Fibroblast of lung (primary cell): ENCODE data around the gene PIM3. TPM values are rescaled to one million over a fixed set of nuclear protein-coding genes. Genes with fewer than 3 reads are reported as not detected.

ENCODE experiments used
- DNase-seq, 2 donors: peaks; one replicate each; pipeline versions ENCODE4 v3.0.0 to v3.0.0-alpha.2; 2010; ENCODE audit warnings: low read depth in 2 of 2
- H2AFZ ChIP-seq: 2 replicates; pipeline ENCODE4 v1.5.1; 2012; ENCODE audit warnings: low read length, control low read depth, inconsistent platforms
- H3K27ac ChIP-seq: 2 replicates; pipeline ENCODE4 v1.5.1; 2011; ENCODE audit warnings: low read length, control low read depth; ENCODE audit not compliant: insufficient read depth
- H3K27me3 ChIP-seq: 2 replicates; pipeline ENCODE4 v1.5.1; 2011; ENCODE audit warnings: mild to moderate bottlenecking, low read length; ENCODE audit not compliant: control insufficient read depth, insufficient read depth
- H3K36me3 ChIP-seq: 2 replicates; pipeline ENCODE4 v1.5.1; 2011; ENCODE audit warnings: low read length; ENCODE audit not compliant: control insufficient read depth, insufficient read depth
- H3K4me1 ChIP-seq: 2 replicates; pipeline ENCODE4 v1.5.1; 2011; ENCODE audit warnings: low read length; ENCODE audit not compliant: control insufficient read depth, insufficient read depth; ENCODE audit errors: extremely low read depth
- H3K4me2 ChIP-seq: 2 replicates; pipeline ENCODE4 v1.5.1; 2011; ENCODE audit warnings: low read length, control low read depth; ENCODE audit not compliant: insufficient read depth; ENCODE audit errors: extremely low read depth
- H3K4me3 ChIP-seq, 4 experiments: fragments of 200-600 bp in 1 of 4; sonication (generic) in 1 of 4; replicated peaks in 1 of 4; 2 replicates each; pipeline ENCODE4 v1.5.1; 2011 to 2016; ENCODE audit warnings: low read length in 4 of 4, low read depth in 3 of 4, mild to moderate bottlenecking in 3 of 4, control low read depth in 2 of 4, inconsistent platforms in 1 of 4, mixed read lengths in 1 of 4; ENCODE audit not compliant: insufficient read depth in 1 of 4; ENCODE audit errors: control extremely low read depth in 1 of 4
- H3K79me2 ChIP-seq: 2 replicates; pipeline ENCODE4 v1.5.1; 2012; ENCODE audit warnings: mild to moderate bottlenecking, low read length, inconsistent platforms; ENCODE audit not compliant: control insufficient read depth, insufficient read depth
- H3K9ac ChIP-seq: 2 replicates; pipeline ENCODE4 v1.5.1; 2011; ENCODE audit warnings: mild to moderate bottlenecking, low read length, control low read depth; ENCODE audit not compliant: insufficient read depth
- H3K9me3 ChIP-seq: 2 replicates; pipeline ENCODE4 v1.5.1; 2012; ENCODE audit warnings: low read depth, low read length; ENCODE audit not compliant: control insufficient read depth, insufficient read depth
- H4K20me1 ChIP-seq: 2 replicates; pipeline ENCODE4 v1.5.1; 2011; ENCODE audit warnings: low read length; ENCODE audit not compliant: control insufficient read depth, insufficient read depth; ENCODE audit errors: extremely low read depth
- CTCF ChIP-seq, 2 donors: IDR thresholded peaks in 1 of 2; conservative IDR thresholded peaks in 1 of 2; 1 replicate in 1 of 2; 2 replicates in 1 of 2; pipeline ENCODE4 v1.5.1; 2011 to 2012; ENCODE audit warnings: low read length in 2 of 2, control low read depth in 1 of 2, inconsistent platforms in 1 of 2, low read depth in 1 of 2, mild to moderate bottlenecking in 1 of 2
- EZH2 ChIP-seq: IDR thresholded peaks from 2 replicates; pipeline ENCODE4 v1.5.1; 2012; ENCODE audit warnings: low read length, control low read depth, mild to moderate bottlenecking; ENCODE audit errors: missing control alignments
- polyA plus RNA-seq, 2 donors: library from polyadenylated mRNA; depleted of rRNA in 1 of 2; stranded (reverse) in 1 of 2; unstranded in 1 of 2; fragments of >200 nt; gene quantifications; 2 replicates each; pipeline ENCODE4 v1.2.1, GENCODE V29; 2011 to 2012; ENCODE audit warnings: missing spikeins in 1 of 2
- total RNA-seq: library from RNA; depleted of rRNA; stranded (reverse); fragments of >200 nt; gene quantifications from 2 replicates; pipeline ENCODE4 v1.2.1, GENCODE V29; 2014

PIM3 gene
- total and polyA plus RNA-seq, 2 donors (not counting 1 experiment from before 2014, with no cell fraction given) = 6.8 to 47.7 TPM

- Histone ChIP-seq H3K79me2 (no peaks in the 10 kb centered on the region), H3K4me2 (no peak overlapping the region), H4K20me1 (no peaks in the 10 kb centered on the region), H3K27ac (no peak overlapping the region), H3K4me1 (no peaks in the 10 kb centered on the region), H3K9me3 (no peaks in the 10 kb centered on the region), H3K9ac (no peak overlapping the region), H2AFZ (no peak overlapping the region), H3K36me3 (no peaks in the 10 kb centered on the region), H3K4me3 (no peak overlapping the region), H3K27me3 (peaks cover 42% of the 10 kb centered on the region)
- DNase-seq = no peak
- no peak for TF ChIP-seq EZH2
These were observed 51.1 kb downstream of the PIM3 start for GRCh38 chr22:50011447-50012210.

DNA sequence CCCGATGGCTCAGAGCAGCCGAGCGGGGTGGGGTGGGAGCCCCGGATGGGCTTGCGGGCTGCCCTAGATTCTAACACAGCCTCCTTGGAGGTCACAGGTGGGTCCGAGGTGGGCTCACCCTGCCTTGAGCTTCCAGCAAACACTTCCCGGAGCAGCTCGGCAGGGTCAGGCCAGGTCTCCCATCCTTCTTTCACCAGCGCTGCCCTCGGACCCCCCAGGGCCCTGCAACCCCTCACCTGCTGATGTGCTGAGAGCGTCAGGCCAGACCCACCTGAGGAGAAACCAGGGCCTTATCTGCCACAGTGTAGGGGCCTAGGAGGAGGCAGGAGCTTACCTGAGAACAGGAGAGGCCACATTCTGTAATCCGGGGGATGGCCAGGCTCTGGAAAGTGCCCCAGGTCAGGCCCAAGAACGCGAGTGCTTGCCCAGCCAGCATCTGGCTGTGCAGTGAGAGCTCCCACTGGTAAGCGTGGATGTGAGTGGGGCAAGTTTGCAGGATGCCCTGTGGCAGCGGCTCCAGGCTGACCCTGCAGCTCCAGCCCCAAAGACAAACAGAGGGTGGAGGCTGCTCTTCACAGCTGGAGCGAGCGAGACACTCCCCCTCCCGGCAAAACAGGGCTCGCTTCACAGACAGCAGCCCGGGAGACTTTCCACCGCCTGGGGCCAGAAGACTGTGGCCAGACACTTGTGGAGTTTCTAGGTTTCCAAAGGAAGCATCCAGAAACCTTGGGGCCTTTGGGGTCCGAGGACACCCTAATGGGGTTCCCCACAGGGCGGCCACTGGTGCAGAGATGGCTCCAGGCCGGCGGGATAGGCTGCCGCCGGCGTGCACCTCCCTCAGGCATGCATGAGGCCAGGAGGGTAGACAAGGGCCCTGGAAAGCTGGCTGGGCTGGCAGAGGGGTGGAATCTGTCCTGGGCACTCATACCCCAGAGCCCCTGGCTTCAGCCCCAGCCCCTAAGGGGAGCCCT, 51.9 kb downstream of the PIM3 start, which contains the start of gene IL17REL:
IL17REL (minus strand) TSS at position 555 of the 971 bp plus-strand sequence; CDS start at position 436, 119 bp downstream.
- H3K79me2 ChIP-seq = no peaks in the 10 kb centered on the region
- no peak within 1 kb of the TSS for H3K4me3 ChIP-seq
- peak in 1 of 2 donors; percentile 19 for DNase-seq
- H4K20me1 ChIP-seq = no peaks in the 10 kb centered on the region
- peaks cover 42% of the 10 kb centered on the region for H3K27me3 ChIP-seq
- no peak within 1 kb of the TSS for H2AFZ ChIP-seq
- TF ChIP-seq EZH2 (no peak), CTCF (conservative IDR thresholded peaks at IDR 0.05 in 1 of 2, IDR thresholded peaks at IDR 0.05 in 1 of 2; ENCODE audit: low read depth in 1 of 2, low read length in 2 of 2) (peak; percentile 25 to 33)
- H3K9ac ChIP-seq = no peak within 1 kb of the TSS
- H3K36me3 ChIP-seq = no peaks in the 10 kb centered on the region
- no peak within 1 kb of the TSS for H3K4me2 ChIP-seq
- H3K27ac ChIP-seq = no peak within 1 kb of the TSS
- H3K4me1 ChIP-seq = no peaks in the 10 kb centered on the region
- no peaks in the 10 kb centered on the region for H3K9me3 ChIP-seq

Other genes starting within 250 kb of the PIM3 start
- gene BRD1, start 132.9 kb upstream of the PIM3 start, total RNA-seq = 23.9 and 26.6 TPM in 2 replicates
- gene BRD1, start 132.9 kb upstream of the PIM3 start, polyA plus RNA-seq = 4.3 and 4.4 TPM in 2 replicates
- 6.3 and 6.4 TPM in 2 replicates for gene ZBED4, start 106.9 kb upstream of the PIM3 start, total RNA-seq
- gene ZBED4, start 106.9 kb upstream of the PIM3 start, polyA plus RNA-seq = 3.5 and 4.8 TPM in 2 replicates
- gene ALG12, start 42.3 kb upstream of the PIM3 start, total RNA-seq = 19.0 and 21.3 TPM in 2 replicates
- gene ALG12, start 42.3 kb upstream of the PIM3 start, polyA plus RNA-seq = 9.6 and 10.5 TPM in 2 replicates
- 41.3 and 56.6 TPM in 2 replicates for gene CRELD2, start 42.1 kb upstream of the PIM3 start, total RNA-seq
- 45.3 and 50.9 TPM in 2 replicates for gene CRELD2, start 42.1 kb upstream of the PIM3 start, polyA plus RNA-seq
- gene IL17REL, start 52.0 kb downstream of the PIM3 start, total RNA-seq = under 0.01 TPM in 1 of 2 replicates, not detected in the other
- gene IL17REL, start 52.0 kb downstream of the PIM3 start, polyA plus RNA-seq = not detected in 2 replicates
- gene TTLL8, start 97.5 kb downstream of the PIM3 start, total RNA-seq = not detected in 2 replicates
- not detected in 2 replicates for gene TTLL8, start 97.5 kb downstream of the PIM3 start, polyA plus RNA-seq
- gene MLC1, start 124.7 kb downstream of the PIM3 start, total RNA-seq = under 0.01 TPM in 2 replicates
- not detected in 2 replicates for gene MLC1, start 124.7 kb downstream of the PIM3 start, polyA plus RNA-seq
- gene MOV10L1, start 129.2 kb downstream of the PIM3 start, total RNA-seq = 0.83 and 1.0 TPM in 2 replicates
- 0.03 and 0.40 TPM in 2 replicates for gene MOV10L1, start 129.2 kb downstream of the PIM3 start, polyA plus RNA-seq
- gene PANX2, start 210.0 kb downstream of the PIM3 start, total RNA-seq = under 0.01 and 0.17 TPM in 2 replicates
- gene PANX2, start 210.0 kb downstream of the PIM3 start, polyA plus RNA-seq = 0.44 and 0.45 TPM in 2 replicates
- 15.2 and 17.2 TPM in 2 replicates for gene TRABD, start 225.1 kb downstream of the PIM3 start, total RNA-seq
- gene TRABD, start 225.1 kb downstream of the PIM3 start, polyA plus RNA-seq = 11.8 and 17.6 TPM in 2 replicates
- gene SELENOO, start 240.2 kb downstream of the PIM3 start, total RNA-seq = 16.9 and 20.1 TPM in 2 replicates
- 8.3 and 10.2 TPM in 2 replicates for gene SELENOO, start 240.2 kb downstream of the PIM3 start, polyA plus RNA-seq